Dermis blood vessel endothelial cell (primary cell): ENCODE measurements around the gene ATP10B. TPM values are rescaled to one million over a fixed set of nuclear protein-coding genes. Genes with fewer than 3 reads are reported as not detected.

Experiments used
- DNase-seq: peaks from one replicate; pipeline ENCODE4 v3.0.0; 2010
- total RNA-seq: library from RNA; depleted of rRNA; stranded (reverse); fragments of >200 nt; gene quantifications from 2 replicates; pipeline ENCODE4 v1.2.3, GENCODE V29; 2014

Gene ATP10B
- total RNA-seq, 1 donor from 2014 or later: not detected

DNA sequence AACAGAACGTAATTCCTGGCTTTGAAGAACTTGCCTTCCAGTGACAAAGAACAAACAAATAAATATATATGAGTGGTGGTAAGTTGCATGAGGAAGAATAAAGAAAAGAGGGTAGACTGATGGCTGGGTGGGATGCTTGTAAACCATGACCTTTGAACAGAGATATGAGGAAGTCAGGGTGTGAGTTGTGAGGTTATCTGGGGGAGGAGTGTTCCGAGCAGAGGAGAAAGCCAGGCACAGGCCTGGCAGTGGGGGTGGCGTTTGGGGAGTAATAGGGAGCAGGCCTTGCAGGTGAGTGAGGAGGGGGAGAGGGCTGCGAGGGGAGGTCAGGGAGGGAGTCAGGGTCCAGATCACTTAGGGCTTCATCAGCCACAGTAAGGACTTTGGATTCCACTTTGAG lies 217.0 kb downstream of the ATP10B start:
- DNase-seq: no peak

DNA sequence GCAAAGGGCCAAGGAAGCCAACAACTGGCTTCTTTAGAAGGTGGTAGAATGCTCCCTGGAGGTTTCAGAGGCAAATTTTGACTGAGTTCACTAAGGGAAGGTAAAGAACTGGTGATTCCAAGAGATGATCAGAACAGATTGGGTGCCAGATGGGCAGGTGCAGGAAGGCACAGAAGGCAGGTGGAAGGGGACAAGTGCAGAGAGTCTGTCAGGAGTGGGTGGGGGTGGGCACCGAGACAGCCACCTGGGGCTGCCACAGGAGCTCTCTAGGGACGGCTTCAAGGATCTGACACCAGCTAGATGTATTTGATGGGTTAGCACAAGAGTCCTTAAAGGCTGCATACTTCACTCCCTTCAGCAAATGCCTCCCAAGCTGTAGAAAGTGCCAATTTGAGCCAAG lies 223.0 kb downstream of the ATP10B start:
- DNase-seq: no peak

DNA sequence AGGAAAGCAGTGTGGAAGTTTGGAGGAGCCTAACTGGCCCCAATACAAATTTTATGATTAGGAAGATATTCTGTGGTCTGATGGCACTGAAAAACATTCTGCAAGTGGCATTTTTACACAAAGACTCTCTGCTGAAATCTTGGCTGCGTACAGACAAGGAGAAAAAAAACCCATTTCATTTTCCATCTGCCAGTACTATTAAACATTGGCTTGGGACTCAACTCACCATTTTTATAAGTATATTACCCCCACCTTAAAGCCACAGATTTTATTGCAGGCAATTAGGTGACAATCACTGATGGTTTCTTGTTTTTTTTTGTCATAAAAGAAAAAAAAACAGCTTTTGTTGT lies 223.4 kb downstream of the ATP10B start:
- DNase-seq: no peak

DNA sequence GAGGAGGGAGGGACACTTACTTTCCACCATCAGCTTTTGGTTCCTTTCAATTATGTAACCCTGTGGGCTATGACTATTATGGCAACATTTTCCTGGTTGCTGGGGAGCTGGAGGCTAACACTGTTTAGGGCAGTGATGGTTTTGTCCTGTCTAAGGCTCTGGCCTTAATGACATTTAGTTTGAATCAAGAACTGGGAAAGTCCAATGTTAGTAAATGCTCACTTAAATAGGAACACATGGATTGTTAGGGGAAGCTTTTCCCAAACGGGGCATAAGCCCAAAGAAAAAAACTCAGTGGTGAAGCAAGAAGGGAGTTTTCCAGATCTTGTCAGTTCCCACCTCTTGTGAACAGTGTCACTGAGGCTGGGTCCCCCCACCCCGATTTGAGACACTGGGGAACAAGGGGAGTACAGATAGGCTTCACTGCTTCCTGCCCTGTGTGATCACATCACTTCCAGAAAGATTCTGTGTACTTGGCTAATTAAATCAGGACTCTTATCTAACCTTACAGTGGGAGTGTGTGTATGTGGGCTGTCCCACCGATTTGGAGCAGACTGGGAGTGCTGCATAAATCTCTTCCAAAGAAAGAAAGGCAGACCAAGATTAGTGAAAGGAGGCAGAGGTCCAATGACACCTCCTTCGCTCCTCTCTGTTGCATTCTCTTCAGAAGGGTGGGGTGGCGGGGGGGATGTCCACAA lies 223.9 kb downstream of the ATP10B start:
- DNase-seq: no peak

DNA sequence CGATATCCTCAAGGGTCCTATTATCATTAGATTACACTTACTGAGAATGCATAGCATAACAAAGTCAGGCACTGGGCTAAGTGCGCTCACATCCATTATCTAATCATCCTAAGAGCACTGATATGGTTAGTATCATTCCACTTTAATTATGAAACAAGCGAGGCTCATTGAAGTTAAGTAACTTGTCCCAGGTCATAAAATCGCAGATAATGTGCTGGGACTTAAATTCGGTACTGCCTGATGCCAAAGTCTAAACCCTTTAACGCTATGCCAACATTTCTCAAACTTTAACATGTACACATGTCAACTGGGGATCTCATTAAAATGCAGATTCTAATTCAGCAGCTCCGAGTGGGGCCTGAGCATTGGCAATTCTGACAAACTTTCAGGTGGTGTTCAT lies 225.7 kb downstream of the ATP10B start:
- no peak for DNase-seq

DNA sequence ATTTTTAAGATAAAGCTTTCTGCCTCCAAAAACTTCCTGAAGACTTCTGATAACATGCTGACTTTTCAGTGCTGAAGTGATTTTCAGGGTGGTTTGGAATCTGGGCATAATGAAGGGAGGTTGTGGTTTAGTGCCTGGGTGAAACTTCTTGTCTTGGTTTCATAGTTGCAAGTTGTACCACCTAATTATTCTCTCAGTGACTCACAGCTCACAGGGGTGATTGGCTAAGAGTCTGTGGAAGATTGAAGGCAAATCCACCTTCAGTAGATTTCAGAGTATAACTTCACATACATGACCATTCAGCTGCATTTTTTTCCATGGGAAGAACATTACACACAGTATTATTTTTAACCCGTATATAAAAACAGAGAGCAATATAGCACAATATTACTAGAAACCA lies 230.5 kb downstream of the ATP10B start:
- DNase-seq: no peak

DNA sequence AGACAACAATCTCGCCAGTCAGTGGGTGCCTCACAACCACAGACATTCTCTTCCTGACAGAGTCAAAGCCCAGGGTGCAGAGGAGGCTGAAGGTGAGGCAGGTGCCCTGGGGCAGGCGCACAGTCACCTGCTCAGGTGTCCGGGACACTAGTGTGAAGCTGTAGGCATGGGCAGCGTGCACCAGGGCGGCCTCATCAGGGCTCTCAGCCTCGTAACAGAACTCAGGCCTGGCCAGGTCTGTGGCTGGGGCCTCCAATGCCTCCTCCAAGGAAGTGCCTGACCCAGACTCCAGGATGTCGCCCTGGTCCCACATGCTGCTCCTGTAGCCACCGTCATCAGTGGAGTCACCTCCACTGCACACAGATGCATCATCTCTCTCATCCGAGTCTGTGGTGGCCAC lies 231.6 kb downstream of the ATP10B start:
- DNase-seq: no peak

DNA sequence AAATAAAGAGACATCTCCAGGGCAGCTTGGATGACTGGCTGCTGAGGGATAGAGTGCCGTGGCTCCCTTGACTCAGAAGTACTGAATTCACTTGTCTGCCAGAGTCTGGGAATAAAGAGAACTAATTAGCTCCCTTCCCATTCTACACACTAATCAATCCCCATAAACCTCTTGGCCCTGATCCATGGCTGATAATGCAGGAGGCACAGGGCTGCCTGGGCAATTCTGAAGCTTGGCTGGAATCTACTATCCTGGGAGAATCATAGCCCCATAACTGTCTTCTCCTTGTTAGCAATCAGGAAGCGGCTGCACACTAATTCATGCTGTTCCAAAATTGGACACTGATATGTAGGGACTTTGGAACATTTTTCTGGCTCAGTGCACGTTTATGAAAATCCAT lies 232.6 kb downstream of the ATP10B start:
- DNase-seq: no peak

DNA sequence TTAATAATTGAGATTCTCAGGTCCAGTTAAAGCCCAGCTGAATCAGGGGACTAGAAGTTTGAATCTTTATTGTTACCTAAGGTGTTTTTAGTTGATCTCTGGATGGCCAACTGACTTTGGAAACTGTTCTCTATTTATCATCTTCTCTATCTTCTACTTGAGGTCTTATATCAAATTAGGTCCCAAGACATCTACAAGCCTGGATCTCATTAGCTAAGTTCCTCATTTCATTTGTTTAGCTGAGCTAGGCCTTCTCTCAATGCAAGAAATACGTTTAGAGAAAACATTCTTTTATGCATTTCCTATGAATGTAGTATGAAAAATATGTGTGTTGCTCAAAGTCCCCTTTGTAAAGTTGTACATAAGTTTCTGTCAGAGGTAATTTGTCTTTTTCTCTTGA lies 233.7 kb downstream of the ATP10B start:
- no peak for DNase-seq

DNA sequence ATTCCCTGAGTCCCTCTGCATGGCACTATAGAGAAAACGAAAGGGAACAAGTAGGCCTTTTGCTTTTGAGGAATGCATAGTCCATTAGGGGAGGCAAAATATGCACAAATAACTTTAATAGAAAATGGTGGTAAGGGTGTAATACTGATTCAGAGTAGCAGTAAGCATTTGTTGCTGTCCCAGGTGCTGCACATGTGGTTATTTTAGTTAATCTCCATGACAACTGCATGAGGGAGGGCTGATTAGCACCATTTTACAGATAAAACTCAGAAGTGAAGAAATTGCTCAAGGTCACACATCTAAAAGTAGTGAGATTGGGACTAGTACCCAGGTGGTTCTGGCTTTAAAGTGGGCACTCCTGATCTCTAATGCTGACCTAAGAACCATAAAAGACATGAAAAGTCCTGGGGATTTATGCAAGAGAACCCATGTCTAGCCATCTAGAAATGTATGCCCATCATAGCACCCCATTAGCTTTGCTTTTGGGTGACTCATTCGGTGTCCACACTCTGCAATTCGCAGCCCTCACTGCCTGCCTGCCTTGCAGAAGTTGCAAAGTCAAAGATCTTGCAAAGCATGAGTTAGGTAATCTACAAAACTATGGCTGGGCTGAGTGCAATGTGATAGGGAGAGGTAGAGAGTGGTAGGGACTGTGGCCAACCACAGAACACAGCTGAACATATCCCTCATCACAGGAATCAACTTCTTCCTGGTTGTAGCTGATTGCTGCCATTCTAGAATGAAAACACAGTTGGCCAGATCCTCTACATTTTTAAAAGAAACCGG lies 235.1 kb downstream of the ATP10B start:
- DNase-seq: no peak

DNA sequence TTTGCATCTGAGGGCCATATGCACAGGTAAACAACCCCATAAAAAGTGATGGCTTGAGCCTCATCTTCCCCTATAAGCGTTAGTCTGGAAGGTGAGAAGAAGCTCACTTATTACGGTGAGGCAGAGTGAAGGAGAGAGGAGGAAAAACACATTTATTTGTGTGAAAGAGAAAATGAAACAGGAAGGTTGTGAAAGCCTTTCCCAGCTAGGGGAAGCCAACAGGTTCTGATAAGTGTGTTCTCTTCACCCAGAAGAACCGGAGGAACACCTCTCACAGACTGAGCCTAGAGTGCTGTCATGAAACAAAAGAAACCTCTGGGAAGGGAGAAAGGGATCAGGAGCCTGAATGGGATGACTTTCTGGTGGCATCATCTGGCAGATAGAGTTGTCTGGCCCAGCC lies 237.9 kb downstream of the ATP10B start:
- no peak for DNase-seq

DNA sequence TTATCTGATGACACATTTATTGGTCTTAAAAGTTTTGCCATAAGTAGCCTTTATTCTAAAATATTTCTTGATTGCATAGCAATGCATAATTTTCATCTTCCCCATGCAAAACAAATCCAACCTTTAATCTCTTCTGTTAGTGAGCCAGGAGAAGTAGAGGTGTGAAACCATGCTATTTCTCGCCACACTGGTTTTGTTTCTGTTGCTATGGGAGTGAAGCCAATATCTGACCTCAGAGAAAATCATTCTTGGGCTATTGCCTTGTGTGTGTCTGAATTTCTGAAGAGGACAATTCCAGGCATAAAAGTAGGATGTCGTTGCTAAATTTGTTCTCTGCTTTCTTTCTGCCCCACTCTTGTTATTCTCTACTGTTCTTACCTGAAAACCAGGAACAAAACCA lies 246.7 kb downstream of the ATP10B start:
- DNase-seq: no peak

DNA sequence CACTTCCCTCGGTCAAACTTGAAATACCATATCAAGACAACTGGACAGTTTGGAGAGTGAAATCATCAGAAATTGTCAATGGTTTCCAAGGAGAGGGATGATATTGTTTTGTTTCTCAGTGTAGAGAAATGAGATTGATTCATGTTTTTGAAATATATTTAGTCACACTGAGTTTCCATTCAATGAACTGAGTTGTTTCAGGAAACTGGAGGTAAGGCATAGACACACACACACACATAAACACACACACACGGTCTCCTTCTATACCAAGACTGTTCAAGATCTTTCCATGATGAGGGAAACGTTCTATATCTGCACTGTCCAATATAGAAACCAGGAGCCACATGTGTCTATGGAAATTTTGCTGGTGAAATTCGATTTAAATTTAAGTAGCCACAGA lies 247.5 kb downstream of the ATP10B start:
- no peak for DNase-seq

DNA sequence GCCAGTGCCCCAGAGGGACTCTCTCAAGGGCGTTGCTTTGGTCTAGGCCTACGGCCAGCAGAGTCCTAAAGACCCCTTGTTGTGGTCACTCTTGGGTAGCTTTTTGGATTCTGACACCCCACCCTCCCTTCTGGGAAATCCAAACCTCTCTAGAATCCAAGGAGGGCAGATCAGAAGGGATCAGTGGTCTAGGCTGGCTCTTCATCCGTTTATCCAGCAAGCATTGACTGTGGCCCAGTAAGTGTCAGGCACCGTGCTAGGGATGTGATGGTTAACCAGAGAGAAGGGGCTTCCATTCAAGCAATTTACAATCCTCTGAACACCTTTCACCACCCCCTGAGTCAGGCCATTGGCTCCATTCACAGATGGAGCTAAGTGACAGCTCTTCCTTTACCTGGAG lies 249.3 kb downstream of the ATP10B start:
- DNase-seq: no peak

DNA sequence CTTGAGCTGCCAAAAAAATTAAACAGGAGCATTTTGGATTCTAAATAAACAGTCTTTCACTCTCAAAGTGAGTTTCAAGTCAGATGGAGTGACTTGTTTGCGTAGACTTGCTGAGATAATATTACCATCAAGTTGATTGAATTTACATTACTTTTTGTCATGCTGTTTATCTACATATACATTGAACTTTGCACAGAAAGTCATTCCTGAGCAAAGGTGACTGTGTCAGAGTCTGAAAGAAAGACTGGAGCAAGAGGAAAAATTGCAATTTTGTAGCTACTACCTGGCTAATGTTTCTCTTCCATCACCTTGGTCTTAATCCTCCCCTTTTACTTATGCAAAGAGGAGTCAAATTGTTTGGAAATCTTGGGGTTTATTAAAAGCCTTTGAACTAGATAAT lies 251.0 kb downstream of the ATP10B start:
- DNase-seq: no peak

DNA sequence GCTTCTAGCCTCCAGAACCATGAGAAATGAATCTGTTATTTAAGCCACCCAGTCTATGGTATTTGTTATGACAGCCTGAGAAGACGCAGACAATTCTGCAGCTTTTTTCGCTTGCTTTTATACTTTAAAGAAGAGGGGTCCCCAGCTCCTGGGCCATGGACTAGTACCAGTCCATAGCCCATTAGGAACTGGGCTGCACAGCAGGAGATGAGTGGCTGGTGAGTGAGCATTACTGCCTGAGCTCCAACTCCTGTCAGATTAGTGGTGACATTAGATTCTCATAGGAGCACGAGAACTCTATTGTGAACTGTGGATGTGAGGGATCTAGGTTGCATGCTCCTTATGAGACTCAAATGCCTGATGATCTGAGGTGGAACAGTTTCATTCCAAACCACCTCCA lies 278.7 kb downstream of the ATP10B start:
- no peak for DNase-seq

DNA sequence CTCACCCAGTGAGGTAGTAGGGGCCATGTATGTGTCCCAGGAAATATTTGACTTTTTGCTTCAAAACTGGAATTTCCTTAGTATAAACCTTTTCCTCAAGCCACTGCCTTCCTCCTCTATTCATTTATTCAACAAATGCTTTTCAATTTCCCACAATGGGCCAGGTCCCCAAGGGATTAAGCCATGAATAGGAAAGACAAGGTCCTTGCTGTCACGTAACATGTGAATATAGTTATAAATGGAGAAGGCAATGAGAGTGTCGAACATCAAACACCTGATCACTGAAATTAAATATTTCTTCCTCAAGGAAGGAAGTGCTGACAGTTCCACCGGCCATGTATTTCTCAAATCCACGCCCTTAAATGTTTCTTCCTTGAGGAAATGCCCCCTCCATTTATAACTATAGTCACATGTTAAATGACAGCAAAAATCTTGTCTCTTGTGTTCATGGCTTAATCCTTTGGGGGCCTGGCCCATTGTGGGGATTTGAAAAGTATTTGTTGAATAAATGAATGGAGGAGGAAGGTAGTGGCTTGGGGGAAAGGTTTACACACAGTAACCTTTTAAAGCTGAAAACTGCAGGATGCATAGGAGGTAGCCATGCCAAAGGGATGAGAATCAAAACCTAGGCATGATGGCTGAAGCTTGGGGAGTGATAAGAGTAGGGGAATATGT lies 284.8 kb downstream of the ATP10B start:
- no peak for DNase-seq

DNA sequence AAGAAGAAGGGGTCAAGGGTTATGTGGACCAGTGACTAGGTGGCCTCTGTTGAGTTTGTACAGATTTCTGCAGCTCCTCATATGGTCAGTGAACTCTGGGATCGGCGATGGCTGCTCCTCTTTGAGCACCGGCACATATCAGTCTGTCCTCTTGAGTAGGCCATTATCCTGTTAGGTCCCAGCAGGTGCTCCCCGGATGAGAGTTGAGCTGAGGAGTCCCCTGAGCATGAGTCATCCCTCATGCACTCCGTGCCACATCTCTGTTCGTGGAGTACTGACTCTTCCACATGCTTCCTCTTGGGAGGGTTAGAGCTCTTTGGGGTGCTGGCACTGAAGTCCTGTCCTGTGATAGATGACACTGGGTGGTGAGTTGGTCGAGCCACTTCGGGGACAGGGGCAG lies 286.6 kb downstream of the ATP10B start:
- no peak for DNase-seq

DNA sequence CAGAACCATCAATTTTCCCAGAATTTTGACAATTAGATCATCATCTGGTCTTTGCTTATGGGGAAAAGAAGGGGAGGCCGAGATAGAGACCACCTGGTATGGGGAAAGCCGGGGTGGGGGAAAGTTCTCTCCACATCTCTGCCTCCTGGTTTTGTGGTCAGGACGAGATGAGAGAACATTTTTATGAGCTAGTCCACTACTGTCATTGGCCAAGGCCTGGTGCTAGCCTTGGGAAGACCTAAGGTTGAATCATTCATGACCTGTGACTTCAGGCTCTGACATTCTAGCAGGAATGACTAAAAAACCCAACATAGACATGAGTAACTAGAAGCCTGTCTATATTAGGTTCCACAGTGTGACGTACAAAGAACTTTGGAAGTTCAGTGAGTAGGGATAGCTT lies 295.2 kb downstream of the ATP10B start:
- DNase-seq: no peak

DNA sequence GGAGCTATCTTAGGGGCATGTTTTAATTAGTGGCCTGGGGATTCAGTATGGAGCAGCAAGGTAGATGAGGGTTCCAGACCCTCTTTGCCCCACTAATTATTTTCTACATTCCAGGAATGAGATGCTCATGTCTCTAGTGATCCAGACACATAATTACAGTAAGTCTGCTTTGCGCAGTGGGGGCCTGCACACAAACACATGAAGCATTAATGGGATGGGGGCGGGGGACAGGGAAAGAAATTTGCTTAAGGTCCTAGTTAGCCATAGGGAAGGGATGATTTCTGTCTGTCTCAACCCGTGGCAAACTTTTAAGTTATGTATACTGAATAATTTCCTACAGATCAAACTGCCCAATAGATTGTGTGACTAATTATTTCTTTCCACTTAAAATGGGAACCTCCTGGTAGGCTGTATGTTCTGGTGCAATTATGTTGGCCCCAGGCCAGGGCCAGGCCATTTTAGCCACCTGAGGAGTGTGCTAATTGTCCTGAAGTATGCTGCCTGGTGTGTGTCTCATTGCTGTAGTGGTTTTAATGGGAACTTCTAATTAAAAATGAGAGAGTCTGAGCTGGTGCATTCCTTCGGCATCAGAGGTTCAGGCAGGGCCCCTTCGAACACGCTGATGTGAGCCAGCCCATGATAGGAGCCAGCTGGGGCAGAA lies 295.9 kb downstream of the ATP10B start:
- no peak for DNase-seq

DNA sequence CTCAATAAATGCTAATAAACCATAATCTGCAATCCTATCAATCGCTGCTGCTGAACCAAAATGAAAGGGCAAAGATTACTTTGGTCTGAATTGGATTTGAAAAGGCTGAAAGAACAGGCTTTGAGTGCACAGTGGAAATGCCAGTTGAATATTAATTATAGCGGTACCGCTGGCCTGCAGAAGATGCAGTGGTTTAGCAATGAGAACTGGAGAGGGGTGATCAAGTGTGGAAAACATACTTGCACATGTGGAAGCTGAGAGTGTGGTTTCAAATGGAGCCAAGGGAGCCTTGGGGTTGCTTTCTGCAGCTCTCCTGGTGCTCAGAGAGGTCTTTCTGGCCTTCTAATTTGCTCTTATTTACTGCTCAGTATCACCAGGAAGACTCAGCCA lies 296.4 kb downstream of the ATP10B start:
- no peak for DNase-seq

DNA sequence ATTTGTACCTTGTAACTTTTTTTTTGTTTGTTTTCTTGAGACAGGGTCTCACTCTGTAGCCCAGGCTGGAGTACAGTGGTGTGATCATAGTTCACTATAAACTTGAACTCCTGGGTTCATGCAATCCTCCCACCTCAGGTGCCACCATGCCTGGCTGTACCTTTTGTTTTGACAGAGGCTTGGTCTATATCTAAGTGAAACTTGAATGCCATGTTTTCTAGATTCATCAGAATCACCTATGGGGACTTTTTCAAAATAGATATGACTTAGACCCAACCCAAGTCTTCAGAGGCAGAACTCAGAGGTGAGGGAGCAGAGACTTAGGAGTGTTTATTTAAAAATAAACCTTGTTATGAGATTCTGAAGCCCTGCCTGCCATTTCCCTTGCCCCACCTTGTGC lies 301.9 kb downstream of the ATP10B start:
- DNase-seq: no peak

DNA sequence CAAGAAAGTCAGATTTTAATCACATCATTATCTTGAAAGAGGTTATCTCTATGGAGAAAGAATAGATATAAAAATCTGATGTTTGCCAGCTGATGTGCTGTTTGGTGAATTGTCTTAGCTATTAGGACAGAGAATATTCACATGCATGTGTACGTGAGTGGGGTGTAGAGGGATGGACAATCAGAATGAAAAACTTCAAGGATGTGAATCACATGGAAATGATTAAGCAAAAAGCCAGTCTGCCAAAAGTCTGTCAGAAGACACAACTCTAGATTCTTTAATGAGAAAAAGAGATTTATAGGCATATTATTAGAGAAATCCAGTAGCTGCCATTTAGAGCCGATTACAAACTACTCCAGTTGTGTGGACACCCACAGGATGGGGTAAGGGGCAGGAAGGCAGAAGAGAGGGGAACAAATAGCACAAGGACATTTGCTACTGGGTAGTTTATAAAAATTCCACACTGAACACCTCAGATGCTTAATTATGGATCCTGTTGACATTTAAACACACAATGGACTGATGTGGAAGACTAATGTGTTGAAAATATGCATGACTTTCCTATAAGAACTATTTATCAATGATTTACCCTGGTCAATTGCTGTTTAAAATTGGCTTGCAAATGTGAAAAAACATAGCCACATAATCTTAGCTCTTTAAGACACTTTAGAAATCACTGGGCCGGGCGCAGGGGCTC lies 302.9 kb downstream of the ATP10B start:
- DNase-seq: no peak
